NCI-H1417 (cell line): ENCODE data around the gene POLR1A.

ENCODE experiments used
- DNase-seq, 3 experiments: peaks; one replicate each; lab custom pipeline; 2025; lab: John Stamatoyannopoulos, UW

POLR1A gene

GRCh38 chr2:86021396-86022378 lies 84.0 kb downstream of the POLR1A start:
- no peak for DNase-seq

- peak in 1 of 3 experiments; percentile 1 for DNase-seq
These were observed 84.7 kb downstream of the POLR1A start for GRCh38 chr2:86020984-86021383.

GRCh38 chr2:86019121-86019520 lies 86.6 kb downstream of the POLR1A start:
- no peak for DNase-seq

GRCh38 chr2:86017901-86018896 lies 87.5 kb downstream of the POLR1A start:
- DNase-seq: no peak

GRCh38 chr2:86016581-86016980 lies 89.1 kb downstream of the POLR1A start:
- DNase-seq: no peak

- no peak for DNase-seq
These were observed 90.0 kb downstream of the POLR1A start for GRCh38 chr2:86015699-86016098.

- DNase-seq: no peak
These were observed 90.7 kb downstream of the POLR1A start for GRCh38 chr2:86015006-86015405.

- no peak for DNase-seq
These were observed 91.2 kb downstream of the POLR1A start for GRCh38 chr2:86014493-86014892.

GRCh38 chr2:86012007-86012712 lies 93.5 kb downstream of the POLR1A start:
- no peak for DNase-seq

- no peak for DNase-seq
These were observed 94.2 kb downstream of the POLR1A start for GRCh38 chr2:86011449-86011941.

GRCh38 chr2:86010083-86010482 lies 95.6 kb downstream of the POLR1A start:
- DNase-seq: no peak

- DNase-seq: no peak
These were observed 99.2 kb downstream of the POLR1A start for GRCh38 chr2:86006524-86006923.

- no peak for DNase-seq
These were observed 101.7 kb downstream of the POLR1A start for GRCh38 chr2:86003967-86004366.

- DNase-seq: no peak
These were observed 102.6 kb downstream of the POLR1A start for GRCh38 chr2:86003104-86003503.

- no peak for DNase-seq
These were observed 103.3 kb downstream of the POLR1A start for GRCh38 chr2:86002375-86002774.

GRCh38 chr2:86001326-86001725 lies 104.4 kb downstream of the POLR1A start:
- no peak for DNase-seq

GRCh38 chr2:86000938-86001312 lies 104.8 kb downstream of the POLR1A start:
- no peak for DNase-seq

- no peak for DNase-seq
These were observed 105.4 kb downstream of the POLR1A start for GRCh38 chr2:86000131-86000937.

GRCh38 chr2:85999061-85999831 lies 106.4 kb downstream of the POLR1A start:
- no peak for DNase-seq
